H9 (cell line): Measurements from ENCODE around the gene LLGL2. TPM values are rescaled to one million over a fixed set of nuclear protein-coding genes. Genes with fewer than 3 reads are reported as not detected.

Experiments
- DNase-seq: peaks from one replicate; pipeline ENCODE4 v3.0.0-alpha.2; 2017
- H2AFZ ChIP-seq: one replicate; pipeline ENCODE4 v1.6.1; 2013; ENCODE audit warnings: mild to moderate bottlenecking, low read length, control low read depth, moderate library complexity
- H2AK5ac ChIP-seq: 2 replicates; pipeline ENCODE4 v1.6.1; 2013; ENCODE audit warnings: low read length, control low read depth, mixed read lengths; ENCODE audit not compliant: insufficient read length
- H2BK120ac ChIP-seq: one replicate; pipeline ENCODE4 v1.6.1; 2013; ENCODE audit warnings: low read depth, mild to moderate bottlenecking, low read length, control low read depth, inconsistent platforms; ENCODE audit not compliant: poor library complexity, severe bottlenecking
- H2BK12ac ChIP-seq: 2 replicates; pipeline ENCODE4 v1.6.1; 2013; ENCODE audit warnings: low read length, control low read depth, mixed read lengths, low read depth; ENCODE audit not compliant: insufficient read length
- H2BK15ac ChIP-seq: 2 replicates; pipeline ENCODE4 v1.6.1; 2013; ENCODE audit warnings: low read depth, low read length, control low read depth
- H2BK20ac ChIP-seq: one replicate; pipeline ENCODE4 v1.6.1; 2013; ENCODE audit warnings: low read depth, mild to moderate bottlenecking, low read length, control low read depth, inconsistent platforms; ENCODE audit not compliant: poor library complexity, severe bottlenecking
- H2BK5ac ChIP-seq: 2 replicates; pipeline ENCODE4 v1.6.1; 2013; ENCODE audit warnings: low read length, control low read depth, mixed read lengths; ENCODE audit not compliant: insufficient read length
- H3K14ac ChIP-seq: 2 replicates; pipeline ENCODE4 v1.6.1; 2013; ENCODE audit warnings: low read length, control low read depth; ENCODE audit not compliant: insufficient read depth
- H3K18ac ChIP-seq: 2 replicates; pipeline ENCODE4 v1.6.1; 2013; ENCODE audit warnings: low read depth, mild to moderate bottlenecking, mixed read lengths, low read length, control low read depth; ENCODE audit not compliant: insufficient read length
- H3K23ac ChIP-seq: 2 replicates; pipeline ENCODE4 v1.6.1; 2013; ENCODE audit warnings: low read length, control low read depth, mixed read lengths, low read depth; ENCODE audit not compliant: insufficient read length
- H3K23me2 ChIP-seq: 2 replicates; pipeline ENCODE4 v1.6.1; 2013; ENCODE audit warnings: low read depth, mild to moderate bottlenecking, mixed read lengths, low read length, control low read depth; ENCODE audit not compliant: insufficient read length, poor library complexity, severe bottlenecking
- H3K27ac ChIP-seq: 2 replicates; pipeline ENCODE4 v1.5.1; 2013; ENCODE audit warnings: low read length, control low read depth, mixed read lengths, low read depth; ENCODE audit not compliant: insufficient read length
- H3K27me3 ChIP-seq: 2 replicates; pipeline ENCODE4 v1.6.1; 2013; ENCODE audit warnings: low read length, control low read depth, inconsistent platforms; ENCODE audit not compliant: insufficient read depth
- H3K4ac ChIP-seq: 2 replicates; pipeline ENCODE4 v1.6.1; 2013; ENCODE audit warnings: low read depth, mild to moderate bottlenecking, control low read depth, inconsistent platforms, low read length, moderate library complexity
- H3K4me1 ChIP-seq: 2 replicates; pipeline ENCODE4 v1.6.1; 2013; ENCODE audit warnings: low read length, control low read depth, inconsistent platforms; ENCODE audit not compliant: insufficient read depth
- H3K4me2 ChIP-seq: 2 replicates; pipeline ENCODE4 v1.6.1; 2013; ENCODE audit warnings: low read length, control low read depth, mixed read lengths; ENCODE audit not compliant: insufficient read length, insufficient read depth
- H3K56ac ChIP-seq: 2 replicates; pipeline ENCODE4 v1.6.1; 2013; ENCODE audit warnings: low read depth, mild to moderate bottlenecking, mixed read lengths, low read length, control low read depth; ENCODE audit not compliant: insufficient read length
- H3K79me1 ChIP-seq: 2 replicates; pipeline ENCODE4 v1.6.1; 2013; ENCODE audit warnings: low read depth, mild to moderate bottlenecking, moderate library complexity, low read length, control low read depth, inconsistent platforms; ENCODE audit not compliant: insufficient read depth, poor library complexity, severe bottlenecking
- H3K79me2 ChIP-seq: 2 replicates; pipeline ENCODE4 v1.6.1; 2013; ENCODE audit warnings: low read length, control low read depth, inconsistent platforms; ENCODE audit not compliant: insufficient read depth
- H3K9ac ChIP-seq: 2 replicates; pipeline ENCODE4 v1.6.1; 2013; ENCODE audit warnings: low read length, control low read depth, mixed read lengths; ENCODE audit not compliant: insufficient read length; ENCODE audit errors: extremely low read depth
- H3K9me3 ChIP-seq: one replicate; pipeline ENCODE4 v1.6.1; 2013; ENCODE audit warnings: low read depth, low read length, inconsistent platforms; ENCODE audit not compliant: control insufficient read depth
- H3T11ph ChIP-seq: one replicate; pipeline ENCODE4 v1.6.1; 2013; ENCODE audit warnings: mild to moderate bottlenecking, low read length, control low read depth, inconsistent platforms
- H4K20me1 ChIP-seq: one replicate; pipeline ENCODE4 v1.6.1; 2013; ENCODE audit not compliant: control insufficient read depth, insufficient read length, insufficient read depth
- H4K5ac ChIP-seq: 2 replicates; pipeline ENCODE4 v1.6.1; 2013; ENCODE audit warnings: low read depth, mild to moderate bottlenecking, mixed read lengths, low read length, control low read depth; ENCODE audit not compliant: insufficient read length
- H4K8ac ChIP-seq: replicated peaks from 2 replicates; pipeline ENCODE4 v1.6.1; 2013; ENCODE audit warnings: low read length, control low read depth, mixed read lengths, low read depth; ENCODE audit not compliant: insufficient read length
- H4K91ac ChIP-seq: 2 replicates; pipeline ENCODE4 v1.6.1; 2013; ENCODE audit warnings: low read depth, mild to moderate bottlenecking, moderate library complexity, mixed read lengths, low read length, control low read depth; ENCODE audit not compliant: insufficient read length
- H3K27ac Mint-ChIP-seq, 3 experiments: 2 replicates in 2 of 3; 3 replicates in 1 of 3; pipeline ENCODE4 v1.8.0; 2020 to 2021; ENCODE audit warnings: mixed read lengths in 3 of 3, mild to moderate bottlenecking in 1 of 3, moderate library complexity in 1 of 3
- H3K27me3 Mint-ChIP-seq: 2 replicates; pipeline ENCODE4 v1.8.0; 2021; ENCODE audit warnings: low read depth, mild to moderate bottlenecking, moderate library complexity, mixed read lengths
- H3K36me3 Mint-ChIP-seq, 3 experiments: 2 replicates in 2 of 3; 3 replicates in 1 of 3; pipeline ENCODE4 v1.8.0; 2020 to 2021; ENCODE audit warnings: low read depth in 3 of 3, mixed read lengths in 3 of 3; ENCODE audit not compliant: insufficient read depth in 1 of 3
- H3K4me1 Mint-ChIP-seq, 2 experiments: 2 replicates each; pipeline ENCODE4 v1.8.0; 2020; ENCODE audit warnings: mixed read lengths in 2 of 2
- H3K4me3 Mint-ChIP-seq, 2 experiments: 2 replicates in 1 of 2; 3 replicates in 1 of 2; pipeline ENCODE4 v1.8.0; 2020 to 2021; ENCODE audit warnings: mild to moderate bottlenecking in 2 of 2, mixed read lengths in 2 of 2, moderate library complexity in 1 of 2
- H3K9me3 Mint-ChIP-seq, 2 experiments: 2 replicates in 1 of 2; 3 replicates in 1 of 2; pipeline ENCODE4 v1.8.0; 2020; ENCODE audit warnings: mild to moderate bottlenecking in 2 of 2, mixed read lengths in 2 of 2, moderate library complexity in 1 of 2
- CTCF ChIP-seq: fragments of 200-600 bp; sonication (generic); conservative IDR thresholded peaks from 3 replicates; pipeline ENCODE4 v1.8.0; 2021; ENCODE audit warnings: antibody characterized with exemption, mild to moderate bottlenecking
- WGBS: extraction: QIAGEN DNeasy Blood & Tissue Kit; methylation state at CpG from one replicate; pipeline ENCODE4 v1.1.7; 2013; ENCODE audit warnings: missing lambda C conversion rate, low lambda C conversion rate, mixed read lengths; ENCODE audit not compliant: insufficient read length; ENCODE audit errors: extremely low coverage; 5-methylcytosine and 5-hydroxymethylcytosine counted together
- total RNA-seq: library from RNA; stranded (reverse); gene quantifications from 2 replicates; pipeline ENCODE4 v1.2.1, GENCODE V29; 2021

The LLGL2 gene
- total RNA-seq, 1 experiment from 2014 or later, result 90.4 TPM

GRCh38 chr17:75557075-75557851, 31.8 kb downstream of the LLGL2 start:
- Histone ChIP-seq H3K27me3 (no peaks in the 10 kb centered on the region), H3K56ac (no peak overlapping the region), H3K18ac (no peak overlapping the region), H3K79me2 (no peaks in the 10 kb centered on the region), H3T11ph (no peak overlapping the region), H2BK12ac (no peak overlapping the region), H4K91ac (no peak overlapping the region), H2AK5ac (no peak overlapping the region), H3K27ac (no peak overlapping the region), H3K23me2 (no peaks in the 10 kb centered on the region), H2BK5ac (no peak overlapping the region), H2AFZ (no peak overlapping the region), H2BK15ac (no peak overlapping the region), H4K20me1 (no peaks in the 10 kb centered on the region), H4K8ac (no peak overlapping the region), H3K4me2 (no peak overlapping the region), H3K14ac (no peak overlapping the region; the same call in 1 of the 2 replicates), H2BK120ac (no peak overlapping the region), H3K79me1 (no peaks in the 10 kb centered on the region), H3K9me3 (no peaks in the 10 kb centered on the region), H3K23ac (no peak overlapping the region), H2BK20ac (no peak overlapping the region), H3K4me1 (no peaks in the 10 kb centered on the region), H4K5ac (no peak overlapping the region), H3K9ac (no peak overlapping the region), H3K4ac (no peak overlapping the region)
- H3K27me3 Mint-ChIP-seq, result no peaks in the 10 kb centered on the region
- H3K27ac Mint-ChIP-seq, result peak overlapping the region in 1 of 3 experiments; percentile 89; a peak in 3 of 7 replicates
- no peak for TF ChIP-seq CTCF
- peaks cover 0 to 13% of the 10 kb centered on the region in 2 experiments; a peak in 3 of 4 replicates for H3K4me1 Mint-ChIP-seq
- H3K36me3 Mint-ChIP-seq, result peaks cover 0 to 10% (median 2%) of the 10 kb centered on the region in 3 experiments; a peak in 4 of 7 replicates
- H3K9me3 Mint-ChIP-seq, result no peaks in the 10 kb centered on the region
- DNase-seq, result no peak
- no peak overlapping the region for H3K4me3 Mint-ChIP-seq
- WGBS, result no CpG with 5 or more reads among the region's 15 CpGs
